ENCODE data around the gene TENM4. TPM values are rescaled to one million over a fixed set of nuclear protein-coding genes. Genes with fewer than 3 reads are reported as not detected.

The TENM4 gene
- polyA plus RNA-seq, 1 of the 3 experiments (the other 2 are of a cell fraction): 16.7 TPM

GRCh38 chr11:78666675-78667160, 774.1 kb downstream of the TENM4 start:
- no peak for DNase-seq
- H3K79me2 ChIP-seq (ENCODE audit: insufficient read depth): no peaks in the 10 kb centered on the region
- H3K4me2 ChIP-seq: no peak overlapping the region
- no peak overlapping the region for H2AFZ ChIP-seq (ENCODE audit: low read depth)
- no peaks in the 10 kb centered on the region for H4K20me1 ChIP-seq (ENCODE audit: insufficient read depth)
- CTCF ChIA-PET: interaction anchor here (2.4 kb wide), 1 partner anchor 21 kb away, joined by 10 read pairs; no protein-coding TSS in a partner anchor
- H3K4me1 ChIP-seq (ENCODE audit: control insufficient read depth in 1 of 2, insufficient read depth in 2 of 2, low read depth in 1 of 2, low read length in 1 of 2): no peaks in the 10 kb centered on the region
- H3K9me2 ChIP-seq: no peaks in the 10 kb centered on the region
- H3K27me3 ChIP-seq (ENCODE audit: insufficient read depth): no peaks in the 10 kb centered on the region
- no peak overlapping the region for H3K9ac ChIP-seq
- POLR2A ChIA-PET: no interaction called here
- TF ChIP-seq FOSL2 (IDR thresholded peaks at IDR 0.05; ENCODE audit: borderline replicate concordance, low read depth) (peak; percentile 19; the same call in 1 of the 2 replicates), EP300 (IDR thresholded peaks at IDR 0.05; ENCODE audit: borderline replicate concordance in 1 of 2, low read depth in 1 of 2, low read length in 1 of 2) (no peak), TCF12 (IDR thresholded peaks at IDR 0.05) (peak; percentile 27; the same call in 1 of the 2 replicates), CTCF (IDR thresholded peaks at IDR 0.05) (no peak)
- no peak overlapping the region for H3K4me3 ChIP-seq (ENCODE audit: low read depth in 2 of 2, low read length in 1 of 2)
- H3F3A ChIP-seq (replicated peaks; ENCODE audit: insufficient read depth): peaks cover 4% of the 10 kb centered on the region
- H3K27ac ChIP-seq (ENCODE audit: low read depth in 2 of 2, low read length in 1 of 2): no peak overlapping the region
- H3K9me3 ChIP-seq: no peaks in the 10 kb centered on the region
- peaks cover 19 to 47% of the 10 kb centered on the region in 2 experiments for H3K36me3 ChIP-seq (replicated peaks in 1 of 2; ENCODE audit: control insufficient read depth in 1 of 2, insufficient read depth in 2 of 2, low read length in 1 of 2)

GRCh38 chr11:78664636-78665035, 776.2 kb downstream of the TENM4 start:
- Histone ChIP-seq H3K27ac (ENCODE audit: low read depth in 2 of 2, low read length in 1 of 2) (no peak overlapping the region), H3K36me3 (replicated peaks in 1 of 2; ENCODE audit: control insufficient read depth in 1 of 2, insufficient read depth in 2 of 2, low read length in 1 of 2) (peaks cover 19 to 44% of the 10 kb centered on the region in 2 experiments), H3K4me3 (ENCODE audit: low read depth in 2 of 2, low read length in 1 of 2) (no peak overlapping the region), H3K9me2 (no peaks in the 10 kb centered on the region), H3K9me3 (no peaks in the 10 kb centered on the region), H4K20me1 (ENCODE audit: insufficient read depth) (no peaks in the 10 kb centered on the region), H3K9ac (no peak overlapping the region), H3K4me2 (no peak overlapping the region), H3F3A (replicated peaks; ENCODE audit: insufficient read depth) (peaks cover 4% of the 10 kb centered on the region), H2AFZ (ENCODE audit: low read depth) (no peak overlapping the region), H3K4me1 (ENCODE audit: control insufficient read depth in 1 of 2, insufficient read depth in 2 of 2, low read depth in 1 of 2, low read length in 1 of 2) (no peaks in the 10 kb centered on the region), H3K79me2 (ENCODE audit: insufficient read depth) (no peaks in the 10 kb centered on the region), H3K27me3 (ENCODE audit: insufficient read depth) (no peaks in the 10 kb centered on the region)
- CTCF ChIA-PET: interaction anchor here (1.2 to 5.1 kb wide), 2 partner anchors 19 to 35 kb away, joined by 3 to 32 read pairs; no protein-coding TSS in a partner anchor
- no peak for DNase-seq
- WGBS (ENCODE audit: low lambda C conversion rate): 94% methylated on average over 1 of the region's 1 CpG
- POLR2A ChIA-PET: no interaction called here
- TF ChIP-seq RXRA (IDR thresholded peaks at IDR 0.05; ENCODE audit: borderline replicate concordance, low read depth): no peak
- TF ChIP-seq MXI1 (IDR thresholded peaks at IDR 0.05; ENCODE audit: low read depth, low read length): no peak
- TF ChIP-seq MAX (IDR thresholded peaks at IDR 0.05; ENCODE audit: low read depth): no peak
- TF ChIP-seq EZH2phosphoT487 (IDR thresholded peaks at IDR 0.05; ENCODE audit: borderline replicate concordance, low read depth): no peak
- TF ChIP-seq FOXJ3 (CRISPR knock-in tag; IDR thresholded peaks at IDR 0.05): no peak
- TF ChIP-seq TEAD4 (IDR thresholded peaks at IDR 0.05; ENCODE audit: borderline replicate concordance, insufficient read depth): no peak
- no peak for TF ChIP-seq CHD2 (IDR thresholded peaks at IDR 0.05; ENCODE audit: low read length, partially characterized antibody)
- TF ChIP-seq TAF1 (IDR thresholded peaks at IDR 0.05; ENCODE audit: borderline replicate concordance, low read depth, low read length): no peak
- no peak for TF ChIP-seq POLR2AphosphoS5 (IDR thresholded peaks at IDR 0.05; ENCODE audit: low read depth, low read length)
- TF ChIP-seq ZBTB33 (IDR thresholded peaks at IDR 0.05; ENCODE audit: borderline replicate concordance, low read depth): no peak
- TF ChIP-seq GABPA (IDR thresholded peaks at IDR 0.05; ENCODE audit: low read depth): no peak

All from SK-N-SH (cell line).